HepG2 (cell line): ENCODE data around the gene ZMIZ1. TPM values are rescaled to one million over a fixed set of nuclear protein-coding genes. Genes with fewer than 3 reads are reported as not detected.
A peak's percentile ranks its signal among the peaks of the same experiment; 100 is the strongest.

Experiments
- BCL6 ChIP-seq: IDR thresholded peaks from 2 replicates; pipeline ENCODE4 v1.6.1; 2016; ENCODE audit warnings: missing genetic modification reagents, missing compliant biosample characterization
- BHLHE40 ChIP-seq: IDR thresholded peaks from 2 replicates; pipeline ENCODE4 v1.6.1; 2011; ENCODE audit warnings: low read length, improper control_type of control experiment
- CC2D1A ChIP-seq: sonication (generic); formaldehyde crosslinking; IDR thresholded peaks from 2 replicates; pipeline ENCODE4 v1.8.1; 2023; ENCODE audit warnings: mild to moderate bottlenecking, missing genetic modification reagents
- CENPBD1 ChIP-seq: sonication (generic); formaldehyde crosslinking; IDR thresholded peaks from 2 replicates; pipeline ENCODE4 v1.8.0; 2022; ENCODE audit warnings: missing genetic modification reagents, low read depth, mild to moderate bottlenecking, borderline replicate concordance
- DDIT3 ChIP-seq: sonication (generic); formaldehyde crosslinking; IDR thresholded peaks from 2 replicates; pipeline ENCODE4 v1.4.0; 2020; ENCODE audit warnings: mild to moderate bottlenecking, missing genetic modification reagents
- EP300 ChIP-seq, 3 experiments: sonication (generic) in 1 of 3; formaldehyde crosslinking in 1 of 3; IDR thresholded peaks; 2 replicates each; pipeline versions ENCODE4 v1.5.1 to v1.6.1; 2011 to 2020; ENCODE audit warnings: low read depth in 2 of 3, low read length in 2 of 3, borderline replicate concordance in 1 of 3, improper control_type of control experiment in 1 of 3, mild to moderate bottlenecking in 1 of 3, missing genetic modification reagents in 1 of 3, moderate library complexity in 1 of 3
- GRHL1 ChIP-seq: sonication (generic); formaldehyde crosslinking; conservative IDR thresholded peaks from 2 replicates; pipeline ENCODE4 v1.8.0; 2022; ENCODE audit warnings: missing genetic modification reagents
- KIAA2018 ChIP-seq: sonication (generic); formaldehyde crosslinking; IDR thresholded peaks from 2 replicates; pipeline ENCODE4 v1.5.0; 2020; ENCODE audit warnings: mild to moderate bottlenecking, missing genetic modification reagents, borderline replicate concordance
- MAFG ChIP-seq: sonication (generic); formaldehyde crosslinking; IDR thresholded peaks from 2 replicates; pipeline ENCODE4 v1.5.1; 2020; ENCODE audit warnings: mild to moderate bottlenecking, missing genetic modification reagents
- MXI1 ChIP-seq: IDR thresholded peaks from 3 replicates; pipeline ENCODE4 v1.6.1; 2012; ENCODE audit warnings: low read depth, low read length, inconsistent platforms, borderline replicate concordance
- PAWR ChIP-seq: sonication (generic); formaldehyde crosslinking; IDR thresholded peaks from 2 replicates; pipeline ENCODE4 v1.4.0; 2020; ENCODE audit warnings: missing genetic modification reagents, mild to moderate bottlenecking, borderline replicate concordance
- RBAK ChIP-seq: sonication (generic); formaldehyde crosslinking; IDR thresholded peaks from 2 replicates; pipeline ENCODE4 v1.5.1; 2020; ENCODE audit warnings: mild to moderate bottlenecking, missing genetic modification reagents
- SIN3A ChIP-seq: IDR thresholded peaks from 2 replicates; pipeline ENCODE4 v1.6.1; 2011; ENCODE audit warnings: low read depth, mild to moderate bottlenecking, control low read depth, low read length, borderline replicate concordance
- YEATS2 ChIP-seq: sonication (generic); formaldehyde crosslinking; IDR thresholded peaks from 2 replicates; pipeline ENCODE4 v1.4.0; 2020; ENCODE audit warnings: missing genetic modification reagents, borderline replicate concordance
- ZBTB26 ChIP-seq: IDR thresholded peaks from 2 replicates; pipeline ENCODE4 v1.6.1; 2016; ENCODE audit warnings: missing compliant biosample characterization, missing genetic modification reagents, borderline replicate concordance
- ZNF33B ChIP-seq: sonication (generic); formaldehyde crosslinking; IDR thresholded peaks from 2 replicates; pipeline ENCODE4 v1.5.1; 2020; ENCODE audit warnings: mild to moderate bottlenecking, missing genetic modification reagents
- ZNF883 ChIP-seq: sonication (generic); formaldehyde crosslinking; IDR thresholded peaks from 2 replicates; pipeline ENCODE4 v1.5.1; 2020; ENCODE audit warnings: mild to moderate bottlenecking, missing genetic modification reagents; ENCODE audit errors: not compliant biosample characterization
- polyA plus RNA-seq, 8 experiments: library from polyadenylated mRNA; depleted of rRNA in 3 of 8; stranded (reverse) in 7 of 8; unstranded in 1 of 8; fragments of >200 nt; fragmentation: Illumina TruSeq in 4 of 8; extraction: Trizol in 4 of 8; gene quantifications; 2 replicates each; pipeline versions ENCODE4 v1.2.1 to v1.2.3, GENCODE V29; 2011 to 2016; ENCODE audit warnings: low read depth in 4 of 8, missing spikeins in 1 of 8, mixed read lengths in 1 of 8; ENCODE audit not compliant: insufficient read depth in 1 of 8
- total RNA-seq, 5 experiments: library from RNA; depleted of rRNA; stranded (reverse); fragments of >200 nt; fragmentation: Illumina TruSeq; extraction: Trizol; gene quantifications; 2 replicates each; pipeline ENCODE4 v1.2.3, GENCODE V29; 2016; ENCODE audit warnings: low read depth in 1 of 5

The ZMIZ1 gene
- total and polyA plus RNA-seq, 2 of the 13 experiments (the other 11 are each of a cell fraction or from before 2014, with no cell fraction given) = 5.3 to 10.2 TPM

GRCh38 chr10:79184145-79184625 lies 115.4 kb downstream of the ZMIZ1 start (continued):
- TF ChIP-seq KIAA2018 (CRISPR knock-in tag) (no peak), GRHL1 (CRISPR knock-in tag) (no peak), BHLHE40 (no peak), CENPBD1 (no peak), SIN3A (no peak), BCL6 (CRISPR knock-in tag) (peak; percentile 56), MXI1 (0 out of 3 replicates have a peak, but pooled peaks have one; percentile 9), ZNF33B (CRISPR knock-in tag) (no peak), RBAK (CRISPR knock-in tag) (no peak), ZBTB26 (CRISPR knock-in tag) (peak; percentile 43; the same call in 1 of the 2 replicates), ZNF883 (no peak), EP300 (IDR thresholded peaks at IDR 0.05; ENCODE audit: low read depth in 2 of 2, low read length in 2 of 2) (peak; percentile 28 to 78; a peak in 2 of 4 replicates), EP300 (CRISPR knock-in tag; IDR thresholded peaks at IDR 0.05; ENCODE audit: borderline replicate concordance) (peak; percentile 77), DDIT3 (no peak), MAFG (no peak), CC2D1A (CRISPR knock-in tag) (no peak), YEATS2 (peak; percentile 71; the same call in 1 of the 2 replicates), PAWR (CRISPR knock-in tag) (no peak)
